C4-2B (cell line): ENCODE measurements around the gene UPK3BL1.
"Not testable (repeated sequence)": the region's sequence is repeated elsewhere in the genome, so short reads cannot be mapped to it uniquely, and the experiment has no call there.

Experiments
- CTCF ChIP-seq: fragments of 450-650 bp; conservative IDR thresholded peaks from 2 replicates; pipeline ENCODE4 v1.5.1; 2017; ENCODE audit warnings: mild to moderate bottlenecking
- ZFX ChIP-seq: fragments of 450-650 bp; IDR thresholded peaks from 2 replicates; pipeline ENCODE4 v1.6.1; 2017

GRCh38 chr7:102634299-102634698, 8.3 kb downstream of the UPK3BL1 start:
- not testable (repeated sequence) for TF ChIP-seq CTCF, ZFX
